Anterior cingulate cortex (tissue), 58 donors: Measurements from ENCODE around the gene SPRR4.

Experiments used
- DNase-seq, 58 donors: peaks; one replicate each; lab custom pipeline; 2025; lab: John Stamatoyannopoulos, UW

Gene SPRR4

DNA sequence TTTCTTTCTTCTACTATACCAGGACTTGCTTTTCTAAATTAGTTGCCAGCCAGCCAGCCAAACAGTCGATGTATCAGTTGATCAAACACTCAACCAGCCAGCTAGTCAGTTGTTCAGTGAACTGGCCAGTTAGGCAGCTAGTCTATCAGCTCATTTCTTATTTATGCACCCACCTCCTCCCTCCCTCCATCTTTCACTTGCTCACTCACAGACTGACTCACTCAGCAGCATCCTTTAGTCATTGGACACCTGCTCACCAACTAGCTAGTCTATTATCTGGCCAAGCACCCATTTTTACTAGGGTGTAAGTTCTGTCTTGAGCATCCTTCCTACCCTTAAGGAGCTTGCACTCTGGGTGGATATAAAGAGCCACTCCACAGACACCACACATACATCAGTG lies 5.9 kb upstream of the SPRR4 start:
- no peak for DNase-seq

GRCh38 chr1:152965853-152966252 lies 4.6 kb upstream of the SPRR4 start:
- no peak for DNase-seq

DNA sequence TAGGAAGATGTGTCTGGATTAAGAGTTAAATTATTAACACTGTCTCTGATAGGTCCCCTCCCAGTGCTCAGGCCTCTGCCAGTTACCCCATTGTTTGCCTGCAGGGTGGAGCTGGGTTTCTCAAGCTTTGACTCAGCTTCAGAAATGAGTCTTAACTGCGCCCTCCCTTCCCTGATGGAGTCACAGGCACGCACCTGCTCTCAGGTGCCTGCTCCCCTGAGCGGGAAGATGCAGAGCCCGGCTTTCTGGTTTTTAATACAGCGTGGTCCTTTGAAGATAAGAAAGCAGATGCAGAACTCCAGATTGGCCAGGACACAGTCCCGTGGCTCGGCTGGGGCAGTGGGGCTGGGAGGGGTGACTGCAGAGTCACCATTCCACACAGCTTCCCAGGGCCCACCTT lies 3.2 kb upstream of the SPRR4 start:
- DNase-seq = no peak

- DNase-seq = no peak
These were observed 2.2 kb upstream of the SPRR4 start for GRCh38 chr1:152968248-152968647.

DNA sequence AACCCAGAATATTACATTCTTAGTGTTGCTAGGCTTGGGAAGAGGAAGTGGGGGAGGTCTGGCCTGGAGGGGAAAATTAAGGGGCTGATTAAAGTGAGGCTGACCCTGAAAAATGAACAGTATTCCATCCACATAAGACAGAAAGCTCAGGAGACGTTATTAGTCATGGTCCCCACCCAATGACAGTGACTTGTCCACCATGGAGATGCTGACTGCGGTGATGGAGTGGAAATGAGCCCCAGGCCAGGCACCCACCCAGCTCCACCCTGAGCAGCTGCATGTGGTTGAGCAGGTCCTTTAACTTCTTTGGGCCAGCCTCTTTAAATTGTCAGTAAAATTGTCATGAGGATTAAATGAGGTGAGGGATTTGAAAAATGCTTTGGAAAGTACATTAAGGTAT lies 1.4 kb upstream of the SPRR4 start:
- DNase-seq = no peak

DNA sequence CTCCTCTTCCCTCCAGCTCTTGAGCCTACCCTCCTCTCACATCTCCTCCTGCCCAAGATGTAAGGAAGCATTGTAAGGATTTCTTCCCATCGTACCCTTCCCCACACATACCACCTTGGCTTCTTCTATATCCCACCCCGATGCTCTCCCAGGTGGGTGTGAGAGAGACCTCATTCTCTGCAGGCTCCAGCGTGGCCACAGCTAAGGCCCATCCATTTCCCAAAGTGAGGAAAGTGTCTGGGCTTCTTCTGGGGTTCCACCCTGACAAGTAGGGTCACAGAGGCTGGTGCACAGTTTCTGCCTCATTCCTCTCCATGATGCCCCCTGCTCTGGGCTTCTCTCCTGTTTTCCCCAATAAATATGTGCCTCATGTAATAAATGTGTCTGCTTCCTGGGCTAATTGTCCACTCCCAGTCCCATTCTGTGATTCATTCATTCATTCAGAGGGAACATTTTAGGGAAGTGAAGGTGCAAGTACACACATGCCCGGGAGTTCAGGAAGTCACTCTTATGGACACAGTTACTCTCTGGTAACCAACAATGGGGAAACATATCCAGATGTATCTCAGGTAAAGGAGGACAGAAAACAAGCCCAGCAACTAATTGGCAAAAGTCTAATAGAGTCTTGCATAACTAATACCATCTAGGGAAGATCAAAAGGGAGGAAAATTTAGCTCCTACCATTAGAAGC lies 1.9 kb downstream of the SPRR4 start:
- no peak for DNase-seq

DNA sequence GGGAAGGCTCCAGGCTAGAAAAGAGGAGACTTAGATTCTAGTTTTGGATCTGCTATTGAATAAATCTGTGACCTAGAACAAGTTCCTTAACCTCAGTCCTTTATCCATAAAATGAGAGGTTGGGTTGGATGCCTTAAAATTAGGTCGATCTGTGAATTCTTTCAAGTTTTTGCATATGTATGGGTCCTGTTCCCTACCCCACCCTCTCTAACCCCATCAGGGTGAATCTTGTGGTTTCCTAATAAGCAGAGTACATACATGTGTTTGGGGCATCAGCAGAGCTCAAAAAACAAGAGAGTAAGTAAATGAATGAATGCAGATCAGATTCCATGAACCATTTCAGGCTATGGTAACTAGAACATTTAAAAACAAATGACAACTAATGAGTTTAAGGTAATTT lies 6.2 kb downstream of the SPRR4 start:
- DNase-seq = no peak

GRCh38 chr1:152977614-152978013 lies 7.2 kb downstream of the SPRR4 start:
- no peak for DNase-seq

GRCh38 chr1:152980676-152981075 lies 10.2 kb downstream of the SPRR4 start:
- no peak for DNase-seq

DNA sequence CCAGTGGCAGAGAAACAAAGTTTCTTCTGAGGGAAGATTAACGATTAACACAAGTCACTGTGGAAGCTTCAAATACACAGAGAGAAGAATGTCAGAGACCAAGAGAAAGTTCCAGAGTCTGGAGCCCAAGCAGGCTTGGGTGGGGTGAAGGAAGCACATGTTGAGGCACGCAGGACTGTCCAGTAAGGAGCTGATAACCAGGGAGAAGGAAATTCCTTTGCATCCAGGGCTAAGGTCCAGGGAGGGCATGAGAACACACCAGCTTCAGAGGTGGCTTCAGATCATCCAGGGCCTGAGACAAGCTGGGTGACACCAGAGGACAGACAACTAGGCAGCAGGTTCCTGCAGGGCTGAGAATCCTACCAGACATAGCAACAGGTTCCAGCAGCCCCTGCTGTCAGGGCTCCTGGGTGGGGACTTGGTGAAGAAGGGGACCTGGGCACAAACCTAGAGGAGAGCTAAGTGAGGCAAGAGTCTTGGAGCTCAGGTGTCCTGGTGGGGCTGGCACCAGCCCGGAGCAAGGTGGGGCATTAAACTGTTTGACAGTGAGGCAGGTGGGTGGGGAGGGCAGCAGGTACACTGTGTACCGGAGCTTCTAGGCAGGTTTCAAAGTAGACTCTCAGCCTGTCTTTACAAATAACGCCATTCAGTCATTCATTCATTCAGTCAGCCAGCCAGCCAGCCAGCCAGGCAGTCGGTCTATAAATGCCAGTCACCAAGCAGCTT lies 10.9 kb downstream of the SPRR4 start:
- no peak for DNase-seq

DNA sequence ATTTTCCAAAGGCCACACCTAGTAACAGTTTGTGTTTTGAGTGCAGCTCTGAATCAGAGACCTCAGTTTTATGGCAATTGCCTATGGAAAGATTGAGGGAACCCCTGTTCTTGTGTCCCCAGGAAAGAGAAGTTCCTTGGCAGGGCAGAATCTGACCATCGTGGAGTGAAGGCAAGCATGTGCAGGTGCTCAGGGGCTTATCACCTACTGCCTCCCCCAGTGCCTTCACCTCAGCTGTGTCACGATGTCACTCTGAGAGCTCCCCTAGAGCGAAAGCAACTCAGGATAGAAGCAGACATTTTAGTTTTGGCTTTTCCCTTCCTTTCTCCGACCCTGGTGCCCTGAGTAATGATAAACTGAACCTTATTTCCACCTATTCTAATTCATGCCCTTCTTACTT lies 11.6 kb downstream of the SPRR4 start:
- no peak for DNase-seq

DNA sequence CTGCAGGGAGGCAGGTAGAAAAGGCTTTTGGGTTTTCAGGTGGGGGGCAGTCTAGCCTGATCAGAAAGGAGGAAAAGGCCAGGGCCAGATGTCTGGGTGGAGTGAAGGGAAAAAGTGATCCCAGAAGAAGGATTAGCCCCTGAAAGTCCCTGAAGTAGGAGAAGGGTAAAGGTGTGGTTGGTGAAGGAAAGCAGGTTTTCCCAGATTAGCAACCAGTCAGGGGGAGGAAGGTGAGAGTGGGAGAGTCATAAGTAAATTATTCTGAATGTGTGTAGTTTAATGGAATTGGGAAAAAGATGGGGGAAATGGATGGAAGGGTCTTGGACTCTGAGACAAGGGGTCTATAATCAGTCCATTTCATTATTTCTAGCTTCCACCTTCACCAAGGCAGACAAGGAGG lies 12.8 kb downstream of the SPRR4 start:
- no peak for DNase-seq

DNA sequence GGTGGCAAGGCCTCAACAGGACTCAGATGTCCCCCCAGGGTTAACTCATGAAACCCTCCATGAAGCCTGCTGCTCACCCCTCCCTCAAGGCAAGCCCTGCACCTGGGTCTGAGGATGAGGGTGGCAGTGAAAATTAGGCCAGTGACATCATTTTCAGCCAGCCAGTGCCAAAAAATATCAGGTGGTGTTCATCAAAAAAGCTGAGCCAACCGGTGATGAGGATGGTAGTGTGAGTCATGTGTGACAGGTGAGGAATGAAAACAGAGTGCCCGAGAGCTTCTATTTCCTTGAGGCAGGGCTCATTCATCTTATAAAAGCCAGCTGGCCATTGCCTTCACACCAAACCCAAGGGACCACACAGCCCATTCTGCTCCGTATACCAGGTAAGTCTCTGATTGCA lies 13.3 kb downstream of the SPRR4 start, which contains the start of gene SPRR1A:
Gene SPRR1A (plus strand): TSS at position 339 of the 400 bp plus-strand sequence. CDS start 1,150 bp downstream, outside the sequence.
- DNase-seq = no peak

- DNase-seq = no peak
These were observed 16.1 kb downstream of the SPRR4 start for GRCh38 chr1:152986578-152986977.

GRCh38 chr1:152993186-152993585 lies 22.7 kb downstream of the SPRR4 start:
- DNase-seq = peak in 1 of 58 donors; percentile 7

DNA sequence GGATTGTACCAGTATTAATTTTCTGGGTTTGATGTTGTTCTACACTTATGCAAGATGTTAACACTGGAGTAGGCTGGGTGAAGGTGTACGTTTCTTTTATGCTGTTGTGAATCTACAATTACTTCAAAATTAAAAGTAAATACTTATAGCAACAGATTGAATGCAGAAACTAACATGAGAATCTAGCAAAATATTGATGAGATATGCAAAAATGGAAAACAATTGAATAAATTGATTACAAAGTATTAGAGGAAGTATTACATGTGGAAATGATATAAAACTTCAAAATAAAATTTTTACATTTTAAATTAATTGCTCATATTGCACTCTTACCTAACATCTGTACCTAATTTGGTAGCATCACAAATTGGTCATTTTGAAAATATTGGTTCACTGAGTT lies 25.4 kb downstream of the SPRR4 start:
- DNase-seq = no peak

GRCh38 chr1:152996633-152997400 lies 26.4 kb downstream of the SPRR4 start:
- peak in 12 of 58 donors; percentile 1 to 30 (median 6) for DNase-seq

GRCh38 chr1:152997901-152998300 lies 27.5 kb downstream of the SPRR4 start:
- no peak for DNase-seq

DNA sequence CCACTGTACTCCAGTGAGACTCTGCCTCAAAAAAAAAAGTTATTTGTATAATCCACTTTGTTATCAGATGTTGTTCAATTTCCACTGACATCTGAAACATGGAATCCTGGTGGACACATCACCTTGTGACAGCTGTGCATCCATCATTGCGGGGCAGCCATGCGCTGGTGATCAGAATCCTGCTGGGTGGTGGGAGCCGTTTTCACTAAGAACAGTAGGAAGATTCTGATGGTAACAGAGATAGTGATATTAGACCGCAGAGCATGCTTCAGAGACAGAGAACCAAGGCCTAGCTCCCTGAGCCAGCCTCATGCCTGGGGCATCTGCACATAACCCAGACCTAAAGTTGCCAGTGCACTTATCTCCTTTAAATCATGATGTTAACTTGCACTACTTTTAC lies 28.0 kb downstream of the SPRR4 start:
- no peak for DNase-seq

GRCh38 chr1:152999818-153000217 lies 29.4 kb downstream of the SPRR4 start:
- DNase-seq = no peak

- DNase-seq = no peak
These were observed 29.8 kb downstream of the SPRR4 start for GRCh38 chr1:153000294-153000693.
